Astrocyte of the cerebellum (primary cell): ENCODE data around the gene CTXN1.

Experiments used
- DNase-seq: peaks from one replicate; pipeline ENCODE4 v3.0.0-alpha.2; 2011; ENCODE audit warnings: low read depth
- H3K4me3 ChIP-seq: 2 replicates; pipeline ENCODE4 v1.5.1; 2011; ENCODE audit warnings: mild to moderate bottlenecking, low read depth, low read length, moderate library complexity
- CTCF ChIP-seq: IDR thresholded peaks from 2 replicates; pipeline ENCODE4 v1.5.1; 2012; ENCODE audit warnings: low read length, low read depth, moderate library complexity, mild to moderate bottlenecking; ENCODE audit errors: missing control alignments
- in situ Hi-C: cut with HindIII; loops from 2 replicates; pipeline ENCODE4 v1.10.0; 2017; ENCODE audit warnings: low sequenced_read_pairs

Gene CTXN1

GRCh38 chr19:7925171-7925851 is 624 bp downstream of the CTXN1 start:
- in situ Hi-C loops: no loop called here
- peak; percentile 42 for DNase-seq
- peak; percentile 70 for TF ChIP-seq CTCF
- peak overlapping the region; percentile 33 for H3K4me3 ChIP-seq

GRCh38 chr19:7924651-7925170 is 1.2 kb downstream of the CTXN1 start:
- DNase-seq: no peak
- H3K4me3 ChIP-seq: peak overlapping the region; percentile 33
- in situ Hi-C loops: no loop called here
- TF ChIP-seq CTCF: no peak

- in situ Hi-C loops: no loop called here
Observed at GRCh38 chr19:7924241-7924640, 1.7 kb downstream of the CTXN1 start.

GRCh38 chr19:7923295-7924191 is 2.4 kb downstream of the CTXN1 start:
- H3K4me3 ChIP-seq: no peak overlapping the region
- TF ChIP-seq CTCF: no peak
- DNase-seq: no peak
- in situ Hi-C loops: no loop called here

More at GRCh38 chr19:7924241-7924640, 1.7 kb downstream of the CTXN1 start:
- TF ChIP-seq CTCF: no peak
- no peak for DNase-seq
- H3K4me3 ChIP-seq: no peak overlapping the region

- no peak for DNase-seq
- no peak for TF ChIP-seq CTCF
- in situ Hi-C loops: no loop called here
- H3K4me3 ChIP-seq: no peak overlapping the region
Observed at GRCh38 chr19:7922836-7923195, 3.1 kb downstream of the CTXN1 start.

GRCh38 chr19:7921967-7922835 is 3.7 kb downstream of the CTXN1 start:
- TF ChIP-seq CTCF: no peak
- no peak for DNase-seq
- no peak overlapping the region for H3K4me3 ChIP-seq
- in situ Hi-C loops: no loop called here
